DOHH2 (cell line): ENCODE results near the gene SAMD1.
A peak's percentile ranks its signal among the peaks of the same experiment; 100 is the strongest.

Experiments
- H3F3A ChIP-seq: fragments of 200-600 bp; sonication (generic), shearing (Covaris generic); 2 replicates; pipeline ENCODE4 v1.6.0; 2016; ENCODE audit warnings: antibody characterized with exemption, mild to moderate bottlenecking; ENCODE audit not compliant: control insufficient read depth, insufficient read depth
- H3K27ac ChIP-seq: fragments of 200-600 bp; sonication (generic); 2 replicates; pipeline ENCODE4 v1.5.1; 2014; ENCODE audit warnings: low read depth, mild to moderate bottlenecking, low read length, moderate library complexity
- H3K27me3 ChIP-seq: fragments of 200-600 bp; sonication (generic); 2 replicates; pipeline ENCODE4 v1.6.1; 2014; ENCODE audit warnings: mild to moderate bottlenecking, low read length, mixed read lengths; ENCODE audit not compliant: control insufficient read depth
- H3K36me3 ChIP-seq: fragments of 200-600 bp; sonication (generic); 2 replicates; pipeline ENCODE4 v1.6.1; 2014; ENCODE audit warnings: mild to moderate bottlenecking, low read length, moderate library complexity, mixed read lengths; ENCODE audit not compliant: control insufficient read depth
- H3K4me1 ChIP-seq: fragments of 200-600 bp; sonication (generic); 2 replicates; pipeline ENCODE4 v1.6.1; 2014; ENCODE audit warnings: mild to moderate bottlenecking, low read length, mixed read lengths; ENCODE audit not compliant: control insufficient read depth
- H3K4me2 ChIP-seq: fragments of 200-600 bp; sonication (generic); 2 replicates; pipeline ENCODE4 v1.6.0; 2014; ENCODE audit warnings: mild to moderate bottlenecking, low read length, moderate library complexity
- H3K4me3 ChIP-seq: fragments of 200-600 bp; sonication (generic); 2 replicates; pipeline ENCODE4 v1.5.1; 2014; ENCODE audit warnings: mild to moderate bottlenecking, low read length, mixed read lengths
- H3K79me2 ChIP-seq: fragments of 200-600 bp; sonication (generic); 2 replicates; pipeline ENCODE4 v1.6.1; 2014; ENCODE audit warnings: mild to moderate bottlenecking, low read length, mixed read lengths; ENCODE audit not compliant: control insufficient read depth
- H3K9me2 ChIP-seq: fragments of 200-600 bp; sonication (generic); replicated peaks from 2 replicates; pipeline ENCODE4 v1.6.1; 2014; ENCODE audit warnings: mild to moderate bottlenecking, low read length, mixed read lengths; ENCODE audit not compliant: control insufficient read depth
- H3K9me3 ChIP-seq: fragments of 200-600 bp; sonication (generic); 2 replicates; pipeline ENCODE4 v1.6.1; 2014; ENCODE audit warnings: antibody characterized with exemption, low read length, mixed read lengths; ENCODE audit not compliant: control insufficient read depth, insufficient read depth
- H4K20me1 ChIP-seq: fragments of 200-600 bp; sonication (generic); 2 replicates; pipeline ENCODE4 v1.6.0; 2014; ENCODE audit warnings: low read depth, mild to moderate bottlenecking, antibody characterized with exemption, low read length, moderate library complexity; ENCODE audit not compliant: control insufficient read depth, insufficient read depth
- EZH2phosphoT487 ChIP-seq: fragments of 200-600 bp; sonication (generic); IDR thresholded peaks from 2 replicates; pipeline ENCODE4 v1.6.1; 2017; ENCODE audit warnings: borderline replicate concordance, mild to moderate bottlenecking, antibody characterized with exemption, low read length, moderate library complexity, mixed read lengths
- TF ChIP-seq, protein P1 (sequence below): fragments of 200-600 bp; sonication (generic); IDR thresholded peaks from one replicate; pipeline ENCODE4 v1.5.1; 2014; ENCODE audit warnings: antibody characterized with exemption, mild to moderate bottlenecking, low read depth, low read length; ENCODE audit not compliant: poor library complexity, severe bottlenecking

SAMD1 gene

GRCh38 chr19:14136509-14137281 lies 46.1 kb upstream of the SAMD1 start, which contains the start of gene ASF1B:
Gene ASF1B (minus strand): TSS chr19:14136589. CDS start chr19:14136456, 133 bp downstream.
- Histone ChIP-seq H3K4me3 (peak within 1 kb of the TSS; percentile 94), H3F3A (0 out of 2 replicates have a peak, but pooled peaks cover 3% of the 10 kb centered on the region), H4K20me1 (peaks cover 11% of the 10 kb centered on the region), H3K4me2 (peak within 1 kb of the TSS; percentile 91), H3K9me2 (no peaks in the 10 kb centered on the region), H3K27ac (peak within 1 kb of the TSS; percentile 83), H3K36me3 (peaks cover 38% of the 10 kb centered on the region), H3K27me3 (no peaks in the 10 kb centered on the region), H3K79me2 (peaks cover 57% of the 10 kb centered on the region), H3K4me1 (peaks cover 27% of the 10 kb centered on the region), H3K9me3 (no peaks in the 10 kb centered on the region)
- TF ChIP-seq, protein P1, sequence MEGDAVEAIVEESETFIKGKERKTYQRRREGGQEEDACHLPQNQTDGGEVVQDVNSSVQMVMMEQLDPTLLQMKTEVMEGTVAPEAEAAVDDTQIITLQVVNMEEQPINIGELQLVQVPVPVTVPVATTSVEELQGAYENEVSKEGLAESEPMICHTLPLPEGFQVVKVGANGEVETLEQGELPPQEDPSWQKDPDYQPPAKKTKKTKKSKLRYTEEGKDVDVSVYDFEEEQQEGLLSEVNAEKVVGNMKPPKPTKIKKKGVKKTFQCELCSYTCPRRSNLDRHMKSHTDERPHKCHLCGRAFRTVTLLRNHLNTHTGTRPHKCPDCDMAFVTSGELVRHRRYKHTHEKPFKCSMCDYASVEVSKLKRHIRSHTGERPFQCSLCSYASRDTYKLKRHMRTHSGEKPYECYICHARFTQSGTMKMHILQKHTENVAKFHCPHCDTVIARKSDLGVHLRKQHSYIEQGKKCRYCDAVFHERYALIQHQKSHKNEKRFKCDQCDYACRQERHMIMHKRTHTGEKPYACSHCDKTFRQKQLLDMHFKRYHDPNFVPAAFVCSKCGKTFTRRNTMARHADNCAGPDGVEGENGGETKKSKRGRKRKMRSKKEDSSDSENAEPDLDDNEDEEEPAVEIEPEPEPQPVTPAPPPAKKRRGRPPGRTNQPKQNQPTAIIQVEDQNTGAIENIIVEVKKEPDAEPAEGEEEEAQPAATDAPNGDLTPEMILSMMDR, result peak; percentile 65
- TF ChIP-seq EZH2phosphoT487, result no peak

- peaks cover 27% of the 10 kb centered on the region for H3K4me1 ChIP-seq
- peak overlapping the region; percentile 94 for H3K4me3 ChIP-seq
- no peaks in the 10 kb centered on the region for H3K9me2 ChIP-seq
- peaks cover 61% of the 10 kb centered on the region for H3K79me2 ChIP-seq
- peak overlapping the region; percentile 91 for H3K4me2 ChIP-seq
- H3K27me3 ChIP-seq, result no peaks in the 10 kb centered on the region
- H3K9me3 ChIP-seq, result no peaks in the 10 kb centered on the region
- H3K27ac ChIP-seq, result peak overlapping the region; percentile 60
- 0 out of 2 replicates have a peak, but pooled peaks cover 3% of the 10 kb centered on the region for H3F3A ChIP-seq
- H4K20me1 ChIP-seq, result peaks cover 11% of the 10 kb centered on the region
- TF ChIP-seq, protein P1, result no peak
- no peak for TF ChIP-seq EZH2phosphoT487
- H3K36me3 ChIP-seq, result peaks cover 39% of the 10 kb centered on the region
Observed at GRCh38 chr19:14135985-14136508, 45.5 kb upstream of the SAMD1 start.

DNA sequence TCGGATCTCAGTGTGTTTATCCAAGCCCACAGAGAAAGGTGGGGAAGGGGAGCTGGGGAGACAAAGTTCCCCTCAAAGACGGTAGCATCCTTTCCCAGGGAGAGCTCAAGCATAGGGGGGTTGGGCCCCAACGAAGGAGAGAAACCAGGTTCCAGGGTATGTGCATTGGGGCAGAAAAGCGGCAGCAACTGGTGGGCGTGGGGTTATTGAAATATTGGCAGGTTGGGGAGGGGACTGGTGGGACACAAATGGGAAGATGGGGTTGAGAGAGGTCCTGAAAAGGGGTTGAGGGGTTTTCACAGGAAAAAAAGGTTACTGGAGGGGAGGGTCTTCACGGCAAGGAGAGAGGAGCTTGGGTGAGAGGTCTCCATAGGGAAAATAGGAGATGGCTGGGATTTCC lies 44.8 kb upstream of the SAMD1 start:
- H4K20me1 ChIP-seq, result peaks cover 11% of the 10 kb centered on the region
- peaks cover 27% of the 10 kb centered on the region for H3K4me1 ChIP-seq
- H3K4me3 ChIP-seq, result peak overlapping the region; percentile 94
- H3K9me2 ChIP-seq, result no peaks in the 10 kb centered on the region
- H3F3A ChIP-seq, result 0 out of 2 replicates have a peak, but pooled peaks cover 3% of the 10 kb centered on the region
- no peaks in the 10 kb centered on the region for H3K9me3 ChIP-seq
- H3K79me2 ChIP-seq, result peaks cover 64% of the 10 kb centered on the region
- H3K27ac ChIP-seq, result peak overlapping the region; percentile 60
- TF ChIP-seq, protein P1, result no peak
- no peak for TF ChIP-seq EZH2phosphoT487
- peak overlapping the region; percentile 91 for H3K4me2 ChIP-seq
- H3K36me3 ChIP-seq, result peaks cover 41% of the 10 kb centered on the region
- H3K27me3 ChIP-seq, result no peaks in the 10 kb centered on the region
